Measurements from ENCODE around the gene SELE. TPM values are rescaled to one million over a fixed set of nuclear protein-coding genes. Genes with fewer than 3 reads are reported as not detected.

SELE gene
- total RNA-seq (2014; rRNA removed; shearing (Covaris generic); ENCODE audit: low replicate concordance) = not detected in 2 replicates

GRCh38 chr1:169733924-169734323 lies at the start of gene SELE:
Gene SELE, minus strand, starts transcription at chr1:169734079. Its CDS starts 467 bp downstream, at chr1:169733612.
- no peaks in the 10 kb centered on the region for H3K9me3 ChIP-seq
- no peaks in the 10 kb centered on the region; the same call in 1 of the 2 replicates for H3K27me3 ChIP-seq
- DNase-seq = no peak
- H3K36me3 ChIP-seq = no peaks in the 10 kb centered on the region
- H3K4me3 ChIP-seq = no peak within 1 kb of the TSS

- no peak overlapping the region for H3K4me3 ChIP-seq
- no peaks in the 10 kb centered on the region for H3K27me3 ChIP-seq
- DNase-seq = no peak
- H3K9me3 ChIP-seq = peaks cover 5% of the 10 kb centered on the region; the same call in 1 of the 2 replicates
- no peaks in the 10 kb centered on the region for H3K36me3 ChIP-seq
Observed at GRCh38 chr1:169782596-169782995, 48.7 kb upstream of the SELE start.

GRCh38 chr1:169779970-169780369 lies 46.1 kb upstream of the SELE start:
- Histone ChIP-seq H3K4me3 (no peak overlapping the region), H3K9me3 (peaks cover 5% of the 10 kb centered on the region; the same call in 1 of the 2 replicates), H3K36me3 (no peaks in the 10 kb centered on the region), H3K27me3 (no peaks in the 10 kb centered on the region)
- DNase-seq = peak; percentile 94

GRCh38 chr1:169779150-169779549 lies 45.3 kb upstream of the SELE start:
- no peak for DNase-seq

GRCh38 chr1:169776440-169776839 lies 42.6 kb upstream of the SELE start:
- no peaks in the 10 kb centered on the region for H3K36me3 ChIP-seq
- H3K27me3 ChIP-seq = no peaks in the 10 kb centered on the region
- H3K9me3 ChIP-seq = peaks cover 5% of the 10 kb centered on the region; the same call in 1 of the 2 replicates
- no peak for DNase-seq
- H3K4me3 ChIP-seq = no peak overlapping the region

More at GRCh38 chr1:169779150-169779549, 45.3 kb upstream of the SELE start:
- Histone ChIP-seq H3K27me3 (no peaks in the 10 kb centered on the region), H3K9me3 (peaks cover 5% of the 10 kb centered on the region; the same call in 1 of the 2 replicates), H3K4me3 (no peak overlapping the region), H3K36me3 (no peaks in the 10 kb centered on the region)

GRCh38 chr1:169768161-169768560 lies 34.3 kb upstream of the SELE start:
- no peak overlapping the region for H3K4me3 ChIP-seq
- H3K27me3 ChIP-seq = no peaks in the 10 kb centered on the region
- no peak for DNase-seq
- H3K36me3 ChIP-seq = no peaks in the 10 kb centered on the region
- no peaks in the 10 kb centered on the region for H3K9me3 ChIP-seq

- H3K36me3 ChIP-seq = no peaks in the 10 kb centered on the region
- H3K4me3 ChIP-seq = no peak overlapping the region
- no peaks in the 10 kb centered on the region for H3K27me3 ChIP-seq
- H3K9me3 ChIP-seq = no peaks in the 10 kb centered on the region
- DNase-seq = no peak
Observed at GRCh38 chr1:169765580-169766331, 31.9 kb upstream of the SELE start.

- Histone ChIP-seq H3K36me3 (no peaks in the 10 kb centered on the region), H3K27me3 (no peaks in the 10 kb centered on the region), H3K4me3 (no peak overlapping the region), H3K9me3 (no peaks in the 10 kb centered on the region)
- DNase-seq = no peak
Observed at GRCh38 chr1:169764919-169765318, 31.0 kb upstream of the SELE start.

- no peak for DNase-seq
Observed at GRCh38 chr1:169762699-169763098, 28.8 kb upstream of the SELE start.

GRCh38 chr1:169759038-169759437 lies 25.2 kb upstream of the SELE start:
- H3K36me3 ChIP-seq = no peaks in the 10 kb centered on the region
- no peaks in the 10 kb centered on the region; the same call in 1 of the 2 replicates for H3K27me3 ChIP-seq
- H3K9me3 ChIP-seq = no peaks in the 10 kb centered on the region
- H3K4me3 ChIP-seq = no peak overlapping the region
- DNase-seq = no peak

More at GRCh38 chr1:169762699-169763098, 28.8 kb upstream of the SELE start:
- Histone ChIP-seq H3K4me3 (no peak overlapping the region), H3K36me3 (no peaks in the 10 kb centered on the region), H3K9me3 (no peaks in the 10 kb centered on the region), H3K27me3 (no peaks in the 10 kb centered on the region)

- Histone ChIP-seq H3K27me3 (no peaks in the 10 kb centered on the region; the same call in 1 of the 2 replicates), H3K4me3 (no peak overlapping the region), H3K36me3 (no peaks in the 10 kb centered on the region), H3K9me3 (no peaks in the 10 kb centered on the region)
- no peak for DNase-seq
Observed at GRCh38 chr1:169753549-169753948, 19.7 kb upstream of the SELE start.

- H3K4me3 ChIP-seq = no peak overlapping the region
- no peaks in the 10 kb centered on the region for H3K36me3 ChIP-seq
- H3K9me3 ChIP-seq = no peaks in the 10 kb centered on the region
- no peaks in the 10 kb centered on the region for H3K27me3 ChIP-seq
- DNase-seq = no peak
Observed at GRCh38 chr1:169750041-169750440, 16.2 kb upstream of the SELE start.

GRCh38 chr1:169746550-169746949 lies 12.7 kb upstream of the SELE start:
- Histone ChIP-seq H3K4me3 (no peak overlapping the region), H3K27me3 (no peaks in the 10 kb centered on the region), H3K36me3 (no peaks in the 10 kb centered on the region), H3K9me3 (no peaks in the 10 kb centered on the region)
- no peak for DNase-seq

GRCh38 chr1:169745015-169745861 lies 11.4 kb upstream of the SELE start:
- H3K4me3 ChIP-seq = no peak overlapping the region
- no peaks in the 10 kb centered on the region for H3K27me3 ChIP-seq
- peak; percentile 15 for DNase-seq
- H3K36me3 ChIP-seq = no peaks in the 10 kb centered on the region
- no peaks in the 10 kb centered on the region for H3K9me3 ChIP-seq

GRCh38 chr1:169741666-169742394 lies 8.0 kb upstream of the SELE start:
- H3K9me3 ChIP-seq = no peaks in the 10 kb centered on the region
- H3K36me3 ChIP-seq = no peaks in the 10 kb centered on the region
- no peaks in the 10 kb centered on the region for H3K27me3 ChIP-seq
- H3K4me3 ChIP-seq = no peak overlapping the region
- peak; percentile 22 for DNase-seq

GRCh38 chr1:169739980-169740379 lies 6.1 kb upstream of the SELE start:
- DNase-seq = no peak
- no peaks in the 10 kb centered on the region for H3K27me3 ChIP-seq

GRCh38 chr1:169731446-169731845 lies 2.4 kb downstream of the SELE start:
- peak; percentile 10 for DNase-seq
- H3K4me3 ChIP-seq = no peak overlapping the region
- H3K36me3 ChIP-seq = no peaks in the 10 kb centered on the region
- no peaks in the 10 kb centered on the region; the same call in 1 of the 2 replicates for H3K27me3 ChIP-seq
- H3K9me3 ChIP-seq = no peaks in the 10 kb centered on the region

More at GRCh38 chr1:169739980-169740379, 6.1 kb upstream of the SELE start:
- Histone ChIP-seq H3K9me3 (no peaks in the 10 kb centered on the region), H3K36me3 (no peaks in the 10 kb centered on the region), H3K4me3 (no peak overlapping the region)
